Erythroblast (primary cell): ENCODE measurements around the gene SUMF1.

Experiments used
- GATA1 ChIP-seq: IDR thresholded peaks from 2 replicates; pipeline ENCODE4 v1.6.1; 2011; ENCODE audit warnings: low read depth, mild to moderate bottlenecking, control low read depth, low read length, moderate library complexity
- POLR2A ChIP-seq: IDR thresholded peaks from 2 replicates; pipeline ENCODE4 v1.6.1; 2011; ENCODE audit warnings: mild to moderate bottlenecking, low read length

DNA sequence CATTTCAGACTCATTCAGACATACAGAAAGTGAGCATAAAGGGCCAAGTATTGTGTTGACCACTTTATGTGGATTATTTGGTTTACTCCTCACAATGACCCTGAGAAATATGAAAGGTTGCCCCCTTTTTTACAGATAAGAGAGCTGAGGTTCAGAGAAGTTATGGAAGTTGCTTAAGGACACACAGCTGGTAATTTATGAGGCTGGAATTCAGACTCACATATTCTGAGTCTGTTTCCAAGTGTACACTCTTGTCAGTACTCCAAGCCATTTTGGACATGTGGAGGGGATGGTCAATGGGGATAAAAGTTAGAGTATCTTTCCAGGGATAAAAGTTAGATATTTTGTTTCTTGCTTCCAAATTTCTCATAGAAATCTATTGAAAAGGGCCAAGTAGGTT is 42.0 kb upstream of the SUMF1 start:
- no peak for TF ChIP-seq POLR2A
- no peak for TF ChIP-seq GATA1
